Inferior parietal cortex (tissue), 1 donor: ENCODE results near the gene CRACDL.
"Not testable (repeated sequence)": the region's sequence is repeated elsewhere in the genome, so short reads cannot be mapped to it uniquely, and the experiment has no call there.

ENCODE experiments used
- DNase-seq: peaks from one replicate; pipeline ENCODE4 v3.0.0-alpha.2; 2016; ENCODE audit errors: extremely low spot score

The CRACDL gene

GRCh38 chr2:98776136-98776535 is 159.9 kb downstream of the CRACDL start:
- DNase-seq: no peak

GRCh38 chr2:98775146-98775986 is 160.7 kb downstream of the CRACDL start:
- DNase-seq: no peak

GRCh38 chr2:98773907-98774306 is 162.1 kb downstream of the CRACDL start:
- no peak for DNase-seq

GRCh38 chr2:98773169-98773568 is 162.9 kb downstream of the CRACDL start:
- no peak for DNase-seq

DNA sequence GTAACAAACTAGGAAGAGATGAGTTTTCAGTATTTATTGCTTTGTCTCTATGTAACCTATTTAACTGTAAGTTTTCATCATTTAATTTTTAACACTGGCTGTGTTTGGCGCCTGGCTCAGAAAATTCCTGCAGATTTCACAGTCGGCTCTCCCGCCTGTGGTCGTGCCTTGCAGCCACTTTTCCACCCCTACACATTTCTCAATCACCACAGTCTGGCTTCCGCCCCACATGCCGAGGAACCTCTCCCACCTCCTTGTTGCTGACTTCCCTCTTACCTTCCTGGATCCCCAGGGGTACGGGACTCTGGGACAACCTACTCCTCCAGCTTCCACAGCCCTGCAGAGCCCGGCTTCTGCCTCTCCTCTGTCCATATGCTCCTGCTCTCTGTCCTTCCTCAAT is 163.5 kb downstream of the CRACDL start:
- DNase-seq: no peak

DNA sequence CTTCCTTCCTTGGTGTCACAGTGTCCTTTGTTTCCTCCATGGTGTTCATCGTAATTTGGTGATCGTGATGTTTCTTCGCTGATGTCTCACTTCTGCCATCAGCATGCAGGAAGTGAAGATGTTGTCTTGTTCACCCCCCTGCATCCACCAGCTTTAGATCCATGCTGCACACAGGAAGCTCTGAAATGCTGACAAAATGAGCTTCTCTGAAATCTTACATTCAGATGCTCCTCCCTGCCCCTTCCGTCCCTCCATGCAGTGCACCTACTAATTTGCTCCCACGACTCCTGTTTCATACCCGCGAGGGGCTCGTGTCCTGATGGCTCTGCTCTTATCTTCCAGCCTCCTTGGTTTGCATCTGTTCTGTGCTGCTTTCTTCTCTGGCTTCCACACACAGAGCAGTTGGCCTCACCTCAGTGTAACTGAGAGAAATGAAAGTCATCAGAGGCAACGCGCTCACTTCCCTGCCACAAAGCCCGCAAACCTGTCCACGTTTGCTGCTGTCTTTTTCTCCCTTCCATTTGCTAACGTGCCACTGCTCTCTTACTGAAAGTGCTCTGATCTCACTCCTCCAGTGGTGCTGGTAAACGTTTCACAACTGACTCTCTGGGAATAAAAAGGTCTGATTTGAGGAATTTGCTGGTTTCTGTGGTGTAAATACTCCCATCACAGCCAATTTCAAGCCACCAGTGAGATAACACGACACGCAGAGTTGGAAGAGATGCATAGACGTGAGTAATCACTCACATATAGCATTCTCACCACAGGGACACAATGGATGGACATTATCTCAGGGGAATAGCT is 164.1 kb downstream of the CRACDL start:
- DNase-seq: no peak

GRCh38 chr2:98771264-98771663 is 164.8 kb downstream of the CRACDL start:
- no peak for DNase-seq

- DNase-seq: no peak
These were observed 166.2 kb downstream of the CRACDL start for GRCh38 chr2:98769784-98770183.

DNA sequence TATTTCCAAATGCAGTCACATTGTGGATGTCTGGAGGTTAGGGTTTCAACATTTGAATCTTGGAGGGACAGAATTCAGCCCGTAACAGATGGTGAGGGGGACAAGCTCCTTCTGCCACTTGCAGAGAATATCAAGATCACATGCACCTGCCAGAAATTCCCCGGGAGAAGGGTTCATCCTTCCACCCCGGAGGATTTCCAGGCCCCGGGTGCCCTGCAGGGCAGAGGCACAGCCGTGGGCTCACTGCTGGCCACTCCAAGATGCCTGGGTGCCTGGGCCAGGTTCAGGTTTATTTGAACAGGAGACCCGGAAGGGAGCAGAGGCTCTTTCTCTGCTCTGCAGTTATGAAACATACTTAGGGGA is 166.9 kb downstream of the CRACDL start:
- DNase-seq: no peak

- no peak for DNase-seq
These were observed 167.5 kb downstream of the CRACDL start for GRCh38 chr2:98768384-98769113.

GRCh38 chr2:98764499-98764898 is 171.5 kb downstream of the CRACDL start:
- no peak for DNase-seq

DNA sequence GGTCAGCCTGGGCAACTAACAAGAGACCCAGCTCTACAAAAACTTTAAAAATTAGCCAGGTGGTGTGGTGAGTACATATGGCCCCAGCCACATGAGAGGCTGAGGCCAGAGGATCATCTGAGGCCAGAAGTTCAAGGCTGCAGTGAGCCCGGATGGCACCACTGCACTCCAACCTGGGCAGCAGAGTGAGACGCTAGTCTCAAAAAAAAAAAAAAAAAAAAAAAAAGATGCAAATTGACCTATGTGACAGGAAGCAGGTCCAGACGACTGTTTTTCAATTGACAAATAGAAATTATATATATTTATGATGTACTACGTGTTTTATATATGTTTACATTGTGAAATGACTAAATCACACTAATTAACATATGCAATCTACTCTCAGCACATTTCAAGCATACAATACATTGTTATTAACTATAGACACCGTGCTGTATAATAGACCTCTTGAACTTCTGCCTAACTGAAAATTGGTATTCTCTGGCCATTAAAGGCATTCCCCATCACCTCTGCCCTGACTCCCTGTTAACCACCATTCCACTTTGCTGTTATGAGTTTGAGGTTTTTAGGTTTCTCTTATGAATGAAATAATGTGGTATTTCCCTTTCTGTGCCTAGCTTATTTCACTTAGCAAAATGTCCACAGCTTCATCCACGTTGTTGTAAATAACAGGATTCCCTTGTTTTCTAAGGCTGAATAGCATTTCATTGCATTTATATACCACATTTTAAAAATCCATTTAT is 172.6 kb downstream of the CRACDL start:
- DNase-seq: no peak

DNA sequence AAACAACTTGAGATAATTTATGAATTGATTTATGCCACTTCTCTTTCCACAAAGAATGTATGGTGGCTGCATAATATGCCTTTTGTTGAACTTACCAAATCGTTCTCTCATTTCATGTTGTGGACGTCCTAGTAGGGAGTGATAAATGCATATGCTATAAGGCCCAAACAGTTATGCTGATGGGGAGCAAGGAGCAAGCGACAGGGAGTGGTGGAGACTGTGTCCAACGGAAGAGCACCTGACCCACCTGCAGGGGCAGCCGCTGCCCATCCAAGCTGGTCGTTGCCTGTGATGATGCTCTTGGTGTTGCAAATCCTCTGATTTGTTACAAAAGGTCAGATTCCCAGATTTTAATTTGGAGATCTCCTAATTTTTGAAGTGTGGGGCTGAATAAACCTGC is 174.1 kb downstream of the CRACDL start:
- DNase-seq: no peak

DNA sequence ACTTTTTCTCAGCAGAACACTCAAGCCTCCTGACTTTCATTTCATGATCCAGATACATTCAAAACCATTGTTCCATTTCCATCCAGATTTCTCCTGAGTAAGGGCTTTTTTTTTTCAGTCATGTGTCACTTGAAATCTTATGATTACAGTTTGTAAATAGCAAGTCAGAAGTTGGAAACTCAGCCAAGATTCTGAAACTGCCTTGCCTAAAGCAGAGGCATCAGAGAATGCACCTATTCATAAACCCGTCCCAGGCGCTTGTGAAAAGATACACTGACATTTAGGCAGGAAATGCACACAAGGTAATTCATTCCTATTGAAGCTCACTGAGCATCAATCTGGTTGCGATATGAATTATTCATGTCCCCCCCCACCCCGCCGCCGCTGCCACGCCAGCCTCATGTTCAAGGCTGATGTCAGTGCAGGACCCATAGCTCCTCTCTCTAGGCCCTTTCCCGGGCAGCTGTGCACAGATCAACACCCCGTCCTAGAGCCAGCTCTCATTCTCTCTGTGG is 174.7 kb downstream of the CRACDL start:
- no peak for DNase-seq

DNA sequence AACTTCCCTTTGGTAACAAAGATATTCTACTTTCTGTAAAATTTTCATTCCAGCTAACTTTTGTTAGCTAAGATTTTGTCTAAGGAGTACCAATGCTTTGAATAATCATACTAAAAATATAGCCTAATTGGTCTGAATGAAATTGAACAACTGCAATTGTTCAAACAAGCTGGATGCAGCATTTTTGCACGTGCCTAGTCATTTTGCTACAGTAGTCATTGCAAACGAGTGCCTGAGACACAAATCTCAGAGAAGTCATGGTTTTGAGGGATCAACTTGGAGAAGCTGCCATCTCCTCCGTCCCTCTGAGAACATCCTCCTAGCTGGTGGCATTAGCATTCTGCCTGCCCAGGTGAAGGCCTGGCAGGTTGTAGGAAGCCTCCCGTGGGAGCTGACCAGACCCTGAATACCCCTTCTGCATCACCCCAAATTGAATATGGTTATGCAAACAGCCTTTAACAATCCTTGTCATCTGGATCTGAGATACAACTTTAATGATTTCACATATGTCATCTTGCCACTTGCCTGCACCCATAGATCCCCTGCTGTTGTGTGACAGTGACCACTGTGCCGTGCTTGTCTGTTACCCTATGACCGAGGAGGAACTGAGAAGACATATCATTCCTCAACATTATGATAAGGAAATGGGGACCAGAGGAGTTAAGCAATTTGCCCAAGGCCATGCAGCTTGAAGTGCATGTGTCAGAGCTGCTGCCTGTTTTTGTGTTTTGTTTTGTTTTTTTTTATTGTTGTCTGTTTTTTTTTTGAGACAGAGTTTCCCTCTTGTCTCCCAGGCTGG is 176.0 kb downstream of the CRACDL start:
- DNase-seq: no peak

GRCh38 chr2:98759338-98759737 is 176.7 kb downstream of the CRACDL start:
- no peak for DNase-seq

- no peak for DNase-seq
These were observed 178.1 kb downstream of the CRACDL start for GRCh38 chr2:98757904-98758421.

DNA sequence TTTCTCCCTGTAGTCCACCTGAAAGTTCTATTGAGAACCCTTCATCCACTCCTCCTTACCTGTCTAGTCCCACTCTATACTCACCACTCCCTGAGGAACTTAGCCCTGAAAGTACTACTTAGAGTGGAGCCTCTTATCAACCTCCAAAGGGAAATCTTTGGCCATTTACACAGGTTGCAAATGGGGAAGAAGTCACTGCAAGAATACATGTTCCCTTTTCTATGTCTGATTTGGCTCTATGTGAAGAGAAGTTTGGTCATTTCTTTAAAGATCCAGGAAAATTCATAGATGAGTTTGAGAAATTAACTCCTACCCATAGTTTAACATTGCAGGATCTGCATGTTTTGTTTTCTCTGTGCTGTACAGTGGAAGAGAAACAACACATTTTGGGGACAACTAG is 182.2 kb downstream of the CRACDL start:
- no peak for DNase-seq

DNA sequence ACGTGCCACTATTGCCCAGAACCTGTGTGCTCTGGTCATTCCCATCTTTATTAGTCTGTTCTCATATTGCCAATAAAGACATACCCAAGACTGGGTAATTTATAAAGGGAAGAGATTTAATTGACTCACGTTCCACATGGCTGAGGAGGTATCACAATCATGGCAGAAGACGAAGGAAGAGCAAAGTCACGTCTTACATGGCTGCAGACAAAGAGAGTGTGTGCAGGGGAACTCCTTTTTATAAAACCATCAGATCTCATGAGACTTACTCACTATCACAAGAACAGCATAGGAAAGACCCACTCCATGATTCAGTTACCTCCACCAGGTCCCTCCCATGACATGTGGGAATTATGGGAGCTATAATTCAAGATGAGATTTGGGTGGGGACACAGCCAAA is 183.3 kb downstream of the CRACDL start:
- not testable (repeated sequence) for DNase-seq

- DNase-seq: no peak
These were observed 184.3 kb downstream of the CRACDL start for GRCh38 chr2:98751748-98752147.
